Neural progenitor cell (in vitro differentiated cells): ENCODE measurements around the gene MORN1.

Experiments used
- CTCF ChIP-seq: fragments of 200-600 bp; sonication (generic); IDR thresholded peaks from 2 replicates; pipeline ENCODE4 v1.5.1; 2017; ENCODE audit warnings: antibody characterized with exemption, mild to moderate bottlenecking
- EZH2 ChIP-seq: fragments of 200-600 bp; sonication (generic); IDR thresholded peaks from 2 replicates; pipeline ENCODE4 v1.6.1; 2017; ENCODE audit warnings: antibody characterized with exemption, mild to moderate bottlenecking, moderate library complexity
- EZH2phosphoT487 ChIP-seq: fragments of 200-600 bp; sonication (generic); IDR thresholded peaks from 2 replicates; pipeline ENCODE4 v1.6.1; 2017; ENCODE audit warnings: antibody characterized with exemption

GRCh38 chr1:2317230-2318065, 73.9 kb downstream of the MORN1 start:
- TF ChIP-seq CTCF, result no peak
- TF ChIP-seq EZH2, result no peak
- TF ChIP-seq EZH2phosphoT487, result no peak
